Stimulated activated CD8-positive, alpha-beta memory T cell treated with anti-CD3 and anti-CD28 coated beads, Interleukin-4, amount 100 ng/mL, for 24 hours (primary cell): ENCODE results near the gene NKTR.

Experiments
- DNase-seq: peaks from one replicate; pipeline ENCODE4 v3.0.0-alpha.2; 2020; ENCODE audit warnings: low read depth

Gene NKTR

DNA sequence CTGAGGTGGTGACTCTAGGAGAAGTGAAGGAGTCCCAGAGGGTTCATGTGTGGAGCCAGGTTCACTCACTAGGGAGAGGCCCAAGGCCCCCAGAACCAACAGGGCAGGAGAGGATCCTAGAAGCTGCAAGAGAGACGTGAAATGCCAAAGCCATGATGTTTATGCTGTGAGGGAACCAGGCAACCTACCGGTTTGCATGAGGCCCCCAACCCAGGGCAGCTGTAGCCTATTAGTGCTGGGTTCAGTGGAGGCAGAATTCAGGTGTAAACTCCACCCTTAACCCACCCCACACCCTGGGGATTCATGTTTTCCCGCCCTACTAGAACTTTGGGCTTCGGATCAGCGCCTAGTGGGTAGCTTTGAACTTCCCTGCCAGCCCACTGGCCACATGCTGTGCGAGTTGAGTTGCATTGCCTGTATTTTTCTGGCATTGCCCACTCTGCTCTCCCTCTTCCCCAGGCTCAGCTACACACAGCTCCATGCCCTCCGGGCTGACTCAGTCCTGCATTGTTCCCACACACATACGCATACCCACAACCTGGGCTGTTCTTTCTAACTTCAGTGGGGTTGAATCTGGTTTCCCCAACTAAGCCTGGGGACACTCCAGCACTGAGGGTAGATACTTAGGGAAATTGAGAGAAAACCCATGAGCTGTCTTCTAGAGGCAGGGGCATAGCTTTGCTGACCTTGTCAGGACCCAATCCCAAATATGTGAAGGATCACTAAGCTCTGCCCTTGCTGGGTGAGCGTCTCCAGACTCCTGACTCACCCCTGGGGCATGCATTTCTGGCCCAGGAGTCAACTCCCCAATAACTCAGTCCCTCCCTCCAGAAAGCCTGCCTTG is 51.0 kb downstream of the NKTR start:
- no peak for DNase-seq

DNA sequence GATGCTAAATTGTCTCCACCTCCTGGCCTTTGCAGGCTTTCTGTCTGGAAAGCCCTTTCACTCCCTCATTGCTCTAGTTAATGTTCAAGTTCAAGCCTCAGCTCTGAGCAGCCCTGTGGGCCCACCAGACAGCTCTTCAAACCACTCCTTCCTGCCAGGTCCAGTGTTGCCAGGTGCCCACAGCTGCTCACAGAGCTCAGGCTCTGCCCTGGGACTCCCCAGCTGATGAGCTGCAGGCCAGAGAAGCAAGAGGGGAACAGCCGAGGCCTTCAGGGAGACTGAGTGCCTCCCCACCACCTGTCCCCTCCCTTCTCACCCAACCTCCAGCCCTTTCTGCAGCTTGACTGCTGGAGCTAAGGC is 51.7 kb downstream of the NKTR start:
- no peak for DNase-seq

DNA sequence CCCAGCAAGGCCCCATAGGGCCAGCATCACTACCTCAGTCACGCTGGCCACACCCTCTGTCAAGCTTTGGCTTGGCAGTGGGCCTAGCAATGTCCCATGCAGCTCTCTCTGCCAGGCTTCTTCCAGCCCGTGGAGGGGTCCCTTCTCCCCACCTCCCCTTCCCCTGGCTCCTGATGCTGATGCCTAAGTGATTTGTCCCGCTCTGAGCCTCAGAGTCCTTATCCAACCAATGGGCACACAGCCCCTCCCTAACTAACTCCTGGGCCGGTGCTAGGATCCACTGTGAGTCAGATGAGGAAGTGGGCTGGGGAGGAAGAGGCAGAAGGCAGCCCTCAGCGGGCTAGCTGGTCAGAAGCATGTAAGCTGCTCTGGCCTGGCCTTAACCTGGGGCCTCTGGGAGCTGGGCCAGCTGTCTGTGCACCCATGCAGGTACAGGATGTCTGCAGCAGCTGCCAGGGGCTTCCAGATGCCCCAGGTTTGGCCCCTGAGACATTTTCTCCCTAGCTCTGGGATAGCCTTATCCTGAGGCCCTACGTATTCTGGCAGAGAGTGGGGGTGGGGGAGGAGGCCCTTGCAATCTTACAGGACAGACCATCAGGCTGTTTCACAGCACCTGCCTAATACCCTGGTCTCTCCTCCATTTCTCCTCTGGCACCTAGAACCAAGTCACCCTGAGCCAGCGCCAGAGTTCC is 52.3 kb downstream of the NKTR start:
- DNase-seq, result no peak

DNA sequence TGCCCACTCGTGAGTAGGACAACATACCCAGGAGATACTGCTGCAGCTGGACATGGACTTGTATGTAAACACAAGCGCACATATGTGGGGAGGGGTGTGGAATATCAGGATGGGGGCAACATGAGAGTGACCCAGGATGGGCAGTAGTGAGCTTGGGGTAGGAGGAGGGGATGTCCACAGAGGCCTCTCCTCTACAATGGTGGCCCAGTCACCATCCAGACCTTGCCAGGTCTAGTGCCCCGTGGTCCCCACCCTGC is 52.7 kb downstream of the NKTR start:
- DNase-seq, result no peak

DNA sequence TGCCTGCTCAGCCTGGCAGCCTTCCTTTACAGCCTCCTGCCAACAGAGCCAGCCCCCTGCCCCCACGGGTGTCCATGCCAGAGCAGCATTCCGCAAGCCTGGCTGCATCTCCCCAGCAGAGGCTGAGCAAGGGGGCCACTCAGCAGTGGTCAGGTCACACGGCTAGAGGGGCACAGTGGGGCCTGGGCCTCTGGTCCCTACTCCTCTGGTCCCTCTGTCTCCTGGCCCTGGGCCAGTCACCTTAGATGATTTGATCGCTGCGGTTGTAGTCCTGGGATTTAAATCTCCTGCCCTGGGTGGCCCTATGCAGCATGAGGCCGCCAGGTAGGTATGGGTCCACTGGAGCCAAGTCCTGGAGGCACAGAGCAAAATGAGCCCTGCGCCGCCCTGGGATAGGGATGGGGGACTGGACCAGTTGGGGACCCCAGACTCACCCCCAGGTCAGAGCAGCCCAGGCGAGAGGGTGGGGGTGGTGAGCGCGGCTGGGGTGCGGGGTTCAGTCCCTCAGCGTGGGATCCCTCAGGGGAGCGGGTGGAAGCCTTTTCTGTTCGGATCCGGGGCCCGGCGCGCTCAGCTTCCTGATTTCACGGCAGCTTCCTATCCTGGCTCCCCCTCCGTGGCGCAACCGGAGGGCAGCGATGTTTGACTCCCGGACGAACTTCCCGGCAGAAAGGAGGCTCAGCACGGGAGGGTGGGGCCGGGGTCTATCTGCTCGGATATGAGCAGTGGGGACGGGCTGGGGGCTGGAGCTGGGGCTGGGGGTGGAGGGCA is 53.3 kb downstream of the NKTR start, which contains the start of gene ZBTB47:
TSS of gene ZBTB47 (plus strand) at position 138 of the 771 bp plus-strand sequence. CDS start 4,659 bp downstream, outside the sequence.
- DNase-seq, result no peak

DNA sequence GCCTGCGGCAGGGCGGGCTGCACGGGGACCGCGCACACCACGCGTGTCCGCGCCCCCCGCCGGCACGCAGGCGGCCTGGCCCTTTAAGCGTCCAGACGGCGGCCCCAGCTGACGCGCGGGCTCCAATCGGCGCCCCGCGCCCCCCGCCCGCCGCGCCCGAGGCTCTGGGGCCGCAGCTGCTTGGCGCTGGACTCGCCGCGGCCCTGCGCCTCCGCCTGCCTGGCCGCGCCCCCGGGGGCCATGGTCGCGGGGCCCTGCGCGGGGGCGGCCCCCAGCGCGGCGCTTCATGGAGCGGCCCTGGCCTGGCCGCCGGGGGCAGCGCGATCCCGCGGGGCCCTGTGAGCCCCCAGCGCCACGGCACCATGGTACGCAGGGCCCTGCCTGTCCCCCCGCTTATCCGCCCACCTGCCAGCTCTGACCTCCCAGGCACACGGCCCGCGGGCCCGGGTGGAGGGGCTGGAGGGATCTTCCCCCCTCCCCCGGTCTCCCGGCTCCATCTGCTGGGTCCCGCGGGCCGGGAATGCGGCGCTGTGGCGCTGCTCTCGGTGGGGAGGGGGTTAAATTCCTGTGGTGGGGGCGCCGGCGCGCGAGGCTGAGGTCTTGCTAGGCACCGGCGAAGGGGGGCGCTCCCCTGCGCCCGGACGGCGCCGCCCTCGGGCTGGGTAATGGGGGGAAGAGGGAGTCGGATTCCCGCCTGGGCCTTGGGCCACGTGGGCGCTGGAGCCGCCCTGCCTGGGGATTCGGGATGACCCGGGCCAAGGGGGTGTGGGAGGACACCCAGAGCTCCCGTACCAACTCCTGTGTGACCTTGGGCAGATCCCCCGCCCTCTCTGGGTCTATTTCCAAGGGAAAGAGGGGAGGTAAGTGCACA is 54.1 kb downstream of the NKTR start:
- no peak for DNase-seq

DNA sequence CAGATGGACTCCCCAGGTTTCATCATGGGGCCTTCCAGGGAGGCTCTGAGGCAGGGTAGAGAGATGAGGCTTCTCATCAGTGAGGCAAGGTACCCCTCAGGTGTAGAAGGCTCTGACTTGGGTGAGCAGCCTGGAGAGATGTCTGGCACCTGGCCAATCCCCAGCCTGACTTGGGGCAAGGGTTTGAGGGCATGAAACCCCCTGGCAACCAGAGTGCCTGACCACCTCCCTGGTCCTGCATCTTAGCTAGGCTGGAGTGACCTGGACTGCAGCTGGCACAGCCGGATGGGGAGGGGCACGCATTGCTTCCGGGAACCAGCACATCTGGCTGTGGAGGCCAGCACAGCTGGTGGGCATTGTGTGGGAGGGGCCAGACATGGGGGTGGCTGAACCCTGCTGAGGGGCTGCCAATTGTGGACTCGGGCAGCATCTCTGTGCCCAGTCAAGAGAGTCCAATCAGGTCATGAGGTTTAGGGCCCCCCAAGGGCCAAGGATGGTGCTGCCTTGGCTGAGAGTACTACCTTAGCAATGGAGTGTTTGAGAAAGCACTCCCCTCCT is 54.9 kb downstream of the NKTR start:
- DNase-seq, result no peak

DNA sequence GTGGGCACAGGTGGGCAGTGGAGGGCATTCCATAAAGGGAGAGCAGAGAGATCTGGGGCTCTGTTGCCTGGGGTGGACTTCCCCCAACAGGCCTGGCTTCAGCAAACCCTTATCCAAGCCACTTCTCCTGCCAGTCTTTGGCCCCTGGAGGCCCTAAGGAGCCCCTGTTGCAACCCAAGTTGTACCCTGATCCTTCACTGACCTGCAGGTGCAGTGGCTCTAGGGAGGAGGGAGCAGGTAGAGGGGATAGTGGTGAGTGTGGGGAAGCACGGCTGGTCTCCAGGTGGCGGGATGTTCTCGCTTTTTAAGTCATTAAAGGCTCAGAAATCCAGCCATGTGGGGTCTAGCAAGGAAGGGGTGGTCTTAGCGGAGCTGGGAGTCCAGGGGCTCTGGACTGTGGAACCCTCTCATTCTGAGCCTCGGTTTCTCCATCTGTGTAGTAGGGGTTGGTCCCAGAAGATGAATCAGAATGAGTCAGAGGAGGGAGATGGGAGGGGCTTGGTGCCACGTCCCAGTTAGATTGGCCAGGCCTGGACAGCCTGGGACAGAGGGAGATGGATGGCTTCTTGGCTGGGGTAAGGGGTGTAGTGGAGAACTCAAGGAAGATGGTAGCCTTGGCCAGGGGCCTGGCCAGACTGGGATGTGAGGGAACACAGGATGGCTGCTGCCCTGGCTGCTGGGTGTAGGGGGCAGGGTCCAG is 55.6 kb downstream of the NKTR start:
- DNase-seq, result no peak

DNA sequence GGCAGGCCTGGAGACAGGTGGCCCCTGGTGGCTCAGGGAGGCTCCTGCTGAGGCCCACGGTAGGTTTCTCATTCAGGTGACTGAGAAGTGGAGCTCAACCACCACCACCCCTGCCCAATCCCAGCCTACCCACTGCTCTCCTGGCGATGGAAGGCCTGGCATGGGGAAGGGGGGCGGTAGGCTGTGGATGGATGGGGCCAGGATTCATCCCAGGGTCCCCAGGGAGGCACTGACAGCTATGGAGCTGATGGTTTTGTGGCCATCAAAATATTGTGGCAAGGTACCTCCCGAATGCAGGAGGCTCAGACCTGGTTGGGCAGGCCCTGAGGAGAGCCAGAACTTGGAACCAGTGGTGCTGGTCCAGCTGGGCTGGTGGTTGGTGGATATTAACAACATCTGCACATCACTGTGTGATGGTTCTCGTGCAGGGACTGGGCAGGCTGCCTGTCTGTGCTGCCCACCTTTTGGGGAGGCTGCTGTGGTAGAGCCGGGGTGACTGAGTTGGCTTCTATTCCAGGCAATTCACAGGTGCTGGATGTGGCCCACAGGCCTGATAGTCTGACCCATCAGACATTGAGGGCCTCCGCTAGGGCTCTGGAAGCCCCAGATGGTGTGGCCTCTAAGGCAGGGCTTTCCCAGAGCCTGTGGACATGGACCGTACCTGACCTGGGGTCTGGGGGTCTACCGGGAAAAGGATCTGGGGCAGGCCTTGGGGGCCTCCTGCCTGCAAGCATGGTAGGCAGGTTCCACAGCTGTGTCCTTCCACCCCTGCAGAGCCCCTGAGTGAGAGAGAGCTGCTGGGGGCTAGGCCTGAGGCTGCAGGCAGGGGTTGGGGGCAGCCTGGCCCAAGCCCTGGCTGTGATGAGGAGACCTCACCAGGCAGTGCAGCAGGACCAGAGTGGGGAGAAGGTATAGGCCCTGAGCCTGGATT is 56.5 kb downstream of the NKTR start:
- DNase-seq, result no peak

DNA sequence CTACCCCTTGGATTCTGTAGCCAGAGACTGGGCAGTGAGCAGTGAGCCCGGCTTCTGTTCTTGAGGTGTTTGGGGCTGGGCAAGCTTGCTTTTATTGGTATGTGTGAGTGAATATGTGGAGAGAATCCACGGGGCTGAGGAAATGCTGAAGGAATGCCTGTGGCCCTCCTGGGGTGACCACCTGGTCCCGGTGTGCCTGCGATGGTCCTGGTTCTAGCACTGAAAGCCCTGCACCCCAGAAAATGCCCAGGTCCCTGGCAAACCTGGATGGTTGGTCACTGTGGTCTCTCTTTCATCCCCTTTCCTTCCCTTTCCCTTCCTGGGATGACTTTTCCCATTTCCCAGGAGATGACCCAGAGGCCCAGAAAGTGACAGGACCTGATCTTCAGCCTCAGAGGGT is 57.2 kb downstream of the NKTR start:
- DNase-seq, result no peak

DNA sequence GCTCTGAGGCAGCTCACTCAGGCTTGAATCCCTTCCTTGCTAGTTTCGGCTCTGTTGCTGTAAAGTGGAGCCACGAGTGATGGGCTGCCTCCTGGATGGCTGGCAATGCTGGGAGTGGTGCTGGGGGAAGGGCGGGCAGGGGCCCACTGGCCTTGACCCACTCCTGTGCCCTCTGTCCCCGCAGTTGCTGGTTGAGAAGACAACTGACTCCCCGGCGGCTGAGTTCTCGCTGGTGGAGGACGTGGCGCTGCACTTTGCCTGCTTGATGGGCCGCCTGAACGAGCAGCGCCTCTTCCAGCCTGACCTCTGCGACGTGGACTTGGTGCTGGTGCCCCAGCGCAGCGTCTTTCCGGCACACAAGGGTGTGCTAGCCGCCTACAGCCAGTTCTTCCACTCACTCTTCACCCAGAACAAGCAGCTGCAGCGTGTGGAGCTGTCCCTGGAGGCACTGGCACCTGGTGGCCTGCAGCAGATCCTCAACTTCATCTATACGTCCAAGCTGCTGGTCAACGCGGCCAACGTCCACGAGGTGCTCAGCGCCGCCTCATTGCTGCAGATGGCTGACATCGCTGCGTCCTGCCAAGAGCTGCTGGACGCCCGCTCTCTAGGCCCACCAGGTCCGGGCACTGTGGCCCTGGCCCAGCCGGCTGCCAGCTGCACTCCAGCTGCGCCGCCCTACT is 57.7 kb downstream of the NKTR start:
- no peak for DNase-seq

DNA sequence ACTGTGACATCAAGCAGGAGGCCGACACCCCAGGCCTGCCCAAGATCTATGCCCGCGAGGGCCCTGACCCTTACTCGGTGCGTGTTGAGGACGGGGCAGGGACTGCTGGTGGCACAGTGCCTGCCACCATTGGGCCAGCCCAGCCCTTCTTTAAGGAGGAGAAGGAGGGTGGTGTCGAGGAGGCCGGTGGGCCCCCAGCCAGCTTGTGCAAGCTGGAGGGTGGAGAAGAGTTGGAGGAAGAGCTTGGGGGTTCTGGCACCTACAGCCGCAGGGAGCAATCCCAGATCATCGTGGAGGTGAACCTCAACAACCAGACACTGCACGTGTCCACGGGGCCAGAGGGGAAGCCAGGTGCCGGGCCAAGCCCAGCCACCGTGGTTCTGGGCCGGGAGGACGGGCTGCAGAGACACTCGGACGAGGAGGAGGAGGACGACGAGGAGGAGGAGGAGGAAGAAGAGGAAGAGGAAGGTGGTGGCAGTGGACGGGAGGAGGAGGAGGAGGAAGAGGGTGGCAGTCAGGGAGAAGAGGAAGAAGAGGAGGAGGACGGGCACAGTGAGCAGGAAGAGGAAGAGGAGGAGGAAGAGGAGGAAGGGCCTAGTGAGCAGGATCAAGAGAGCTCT is 58.4 kb downstream of the NKTR start:
- no peak for DNase-seq

DNA sequence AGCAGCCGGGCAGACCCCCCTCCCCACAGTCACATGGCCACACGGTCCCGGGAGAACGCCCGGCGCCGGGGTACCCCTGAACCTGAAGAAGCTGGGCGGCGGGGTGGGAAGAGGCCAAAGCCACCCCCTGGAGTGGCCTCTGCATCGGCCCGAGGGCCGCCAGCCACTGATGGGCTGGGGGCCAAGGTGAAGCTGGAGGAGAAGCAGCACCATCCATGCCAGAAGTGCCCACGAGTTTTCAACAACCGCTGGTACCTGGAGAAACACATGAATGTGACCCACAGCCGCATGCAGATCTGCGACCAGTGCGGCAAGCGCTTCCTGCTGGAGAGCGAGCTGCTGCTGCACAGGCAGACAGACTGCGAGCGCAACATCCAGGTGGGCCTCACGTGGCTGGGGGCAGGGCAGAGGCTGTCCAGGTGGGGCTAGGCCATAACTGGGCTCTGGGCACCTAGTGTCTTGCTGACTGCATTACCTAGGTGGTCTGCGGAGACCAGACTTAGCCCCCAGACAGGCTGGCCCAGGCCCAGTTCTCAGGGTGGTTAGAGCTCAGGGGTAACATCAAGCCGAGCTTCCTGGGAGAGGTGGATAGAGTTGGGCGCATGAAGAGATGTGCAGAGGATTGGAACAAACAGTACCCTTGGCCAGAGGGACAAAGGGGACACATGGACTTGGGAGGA is 59.1 kb downstream of the NKTR start:
- no peak for DNase-seq

DNA sequence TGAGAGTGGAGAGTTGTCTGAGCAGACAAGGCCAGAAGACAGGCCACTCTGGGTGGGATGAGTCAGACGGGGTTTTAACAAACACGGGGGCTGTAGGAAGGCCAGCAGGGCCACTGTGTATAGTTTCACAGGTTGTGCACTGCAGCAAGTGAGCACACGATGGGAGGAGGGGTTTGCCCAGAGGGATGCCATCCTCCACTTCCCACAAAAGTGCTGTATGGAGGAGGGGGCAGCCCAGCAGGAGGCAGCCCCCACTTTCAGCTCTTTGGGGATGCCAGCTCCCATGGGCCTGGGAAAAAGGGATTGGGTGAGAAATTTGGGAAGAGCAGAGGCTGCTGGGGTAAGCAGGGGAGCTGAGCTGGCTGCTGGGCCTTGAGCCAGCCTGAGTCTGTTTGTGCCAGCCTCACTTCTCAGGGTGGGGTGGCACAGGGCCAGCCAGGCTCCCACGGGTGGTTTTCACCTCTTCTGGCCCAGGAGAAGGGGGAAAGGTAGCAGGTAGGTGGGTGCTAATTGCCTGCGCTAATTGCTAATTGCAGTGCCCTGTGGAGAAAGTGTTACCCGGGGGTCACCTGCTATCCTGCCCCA is 59.7 kb downstream of the NKTR start:
- DNase-seq, result no peak

DNA sequence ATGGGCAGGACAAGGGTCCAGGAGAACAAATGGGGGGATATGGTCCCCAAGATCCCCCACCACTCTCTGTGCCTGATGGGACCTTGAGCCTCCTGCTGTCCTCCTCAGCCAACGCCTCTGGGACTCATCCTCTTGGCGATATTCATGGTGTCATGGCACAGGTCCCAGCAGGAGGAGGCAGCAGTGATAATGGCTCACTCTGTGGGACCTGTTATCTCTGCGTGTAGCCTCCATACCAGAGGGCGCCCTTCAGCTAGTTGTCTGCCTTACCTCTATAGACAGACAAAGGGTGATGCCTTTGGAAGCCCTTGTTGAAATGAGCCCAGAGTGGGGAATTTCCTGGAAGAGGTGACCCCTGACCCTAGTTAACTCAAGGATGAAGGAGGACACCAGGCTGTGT is 60.4 kb downstream of the NKTR start:
- DNase-seq, result no peak

DNA sequence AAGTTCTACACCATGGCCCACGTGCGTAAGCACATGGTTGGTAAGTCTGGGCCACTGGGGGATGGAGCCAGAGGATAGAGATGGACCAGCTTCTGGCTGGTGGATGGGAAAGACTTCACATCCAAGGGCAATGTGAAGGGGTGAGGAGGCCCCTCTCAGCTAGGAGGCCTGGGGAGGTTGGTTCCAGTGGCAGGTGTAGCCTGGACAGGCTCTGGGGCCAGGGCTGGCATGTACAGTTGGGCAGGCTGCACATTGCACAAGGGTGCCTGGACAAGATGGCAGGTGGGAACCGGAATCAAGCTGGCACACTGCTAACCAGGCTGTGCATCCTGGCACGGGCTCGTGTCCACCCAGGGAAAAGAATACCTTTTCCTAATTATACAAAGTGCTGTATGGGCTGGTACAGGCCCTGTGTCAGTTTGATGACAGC is 61.1 kb downstream of the NKTR start:
- no peak for DNase-seq

DNA sequence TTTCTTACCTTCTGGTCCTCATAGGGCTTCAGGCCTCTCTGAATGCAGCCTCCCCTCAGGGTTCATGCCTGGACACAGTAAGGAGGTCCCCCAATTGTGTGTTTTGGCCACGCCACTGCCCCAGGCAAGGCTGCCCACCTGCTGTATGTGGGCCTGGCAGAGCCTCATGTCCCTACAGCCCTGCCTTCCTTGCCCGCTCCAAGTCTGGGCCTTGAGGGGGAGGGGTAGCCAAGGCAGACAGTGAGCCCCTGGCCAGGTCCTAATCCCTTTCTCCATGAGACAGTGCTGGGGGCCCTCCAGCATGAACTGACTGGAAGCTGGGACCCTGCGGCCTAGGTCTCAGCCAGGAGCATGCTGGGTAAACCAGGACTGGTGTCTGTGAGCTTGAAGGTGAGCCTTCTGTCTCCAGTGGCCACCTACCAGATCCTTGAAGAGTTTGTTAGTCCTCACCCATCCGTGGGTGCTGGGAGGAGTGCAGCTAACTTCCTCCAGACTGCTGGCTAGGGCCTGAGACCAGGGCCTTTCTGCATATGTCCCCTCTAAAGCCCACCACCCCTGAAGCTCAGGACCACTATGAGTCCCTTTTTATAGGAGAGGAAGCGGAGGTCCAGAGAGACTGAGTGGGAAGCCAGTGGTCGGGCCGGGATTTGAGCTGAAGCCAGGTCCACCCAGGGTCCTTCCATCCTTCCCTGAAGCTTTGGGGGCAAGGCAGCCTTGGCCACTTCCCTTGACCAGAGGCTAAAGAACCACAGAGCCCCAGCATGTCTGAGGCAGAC is 61.7 kb downstream of the NKTR start:
- no peak for DNase-seq
